ENCODE results near the gene LOXL1.
A peak's percentile ranks its signal among the peaks of the same experiment; 100 is the strongest.
"Not testable (repeated sequence)": the region's sequence is repeated elsewhere in the genome, so short reads cannot be mapped to it uniquely, and the experiment has no call there.

LOXL1 gene

GRCh38 chr15:73957785-73958184 is 31.5 kb downstream of the LOXL1 start:
- H3K4me3 ChIP-seq (ENCODE audit: low read depth, low read length) = no peak overlapping the region
- in situ Hi-C loops (cut with HindIII; ENCODE audit: low sequenced_read_pairs) = no loop called here
- DNase-seq (ENCODE audit: low read depth, low spot score) = no peak
- TF ChIP-seq CTCF (IDR thresholded peaks at IDR 0.05; ENCODE audit: low read depth, low read length) = no peak

- no peak for DNase-seq (ENCODE audit: low read depth, low spot score)
- H3K4me3 ChIP-seq (ENCODE audit: low read depth, low read length) = no peak overlapping the region
- TF ChIP-seq CTCF (IDR thresholded peaks at IDR 0.05; ENCODE audit: low read depth, low read length) = no peak
- in situ Hi-C loops (cut with HindIII; ENCODE audit: low sequenced_read_pairs) = no loop called here
Measured at GRCh38 chr15:73959012-73959581, 32.8 kb downstream of the LOXL1 start.

GRCh38 chr15:73959801-73960200 is 33.5 kb downstream of the LOXL1 start:
- H3K4me3 ChIP-seq (ENCODE audit: low read depth, low read length) = no peak overlapping the region
- no peak for DNase-seq (ENCODE audit: low read depth, low spot score)
- no peak for TF ChIP-seq CTCF (IDR thresholded peaks at IDR 0.05; ENCODE audit: low read depth, low read length)
- in situ Hi-C loops (cut with HindIII; ENCODE audit: low sequenced_read_pairs) = no loop called here

- in situ Hi-C loops (cut with HindIII; ENCODE audit: low sequenced_read_pairs); H3K4me3 ChIP-seq (ENCODE audit: low read depth, low read length); DNase-seq (ENCODE audit: low read depth, low spot score): not testable (repeated sequence)
Measured at GRCh38 chr15:73960472-73961070, 34.3 kb downstream of the LOXL1 start.

- DNase-seq (ENCODE audit: low read depth, low spot score) = no peak
- in situ Hi-C loops (cut with HindIII; ENCODE audit: low sequenced_read_pairs) = no loop called here
- H3K4me3 ChIP-seq (ENCODE audit: low read depth, low read length) = no peak overlapping the region
- no peak for TF ChIP-seq CTCF (IDR thresholded peaks at IDR 0.05; ENCODE audit: low read depth, low read length)
Measured at GRCh38 chr15:73962433-73962832, 36.2 kb downstream of the LOXL1 start.

GRCh38 chr15:73964736-73965093 is 38.5 kb downstream of the LOXL1 start:
- H3K4me3 ChIP-seq (ENCODE audit: low read depth, low read length) = no peak overlapping the region
- peak; percentile 71 for DNase-seq (ENCODE audit: low read depth, low spot score)
- peak; percentile 97 for TF ChIP-seq CTCF (IDR thresholded peaks at IDR 0.05; ENCODE audit: low read depth, low read length)
- in situ Hi-C loops (cut with HindIII; ENCODE audit: low sequenced_read_pairs) = no loop called here

GRCh38 chr15:73965094-73965757 is 39.0 kb downstream of the LOXL1 start:
- DNase-seq (ENCODE audit: low read depth, low spot score) = no peak
- no peak for TF ChIP-seq CTCF (IDR thresholded peaks at IDR 0.05; ENCODE audit: low read depth, low read length)
- no peak overlapping the region for H3K4me3 ChIP-seq (ENCODE audit: low read depth, low read length)
- in situ Hi-C loops (cut with HindIII; ENCODE audit: low sequenced_read_pairs) = no loop called here
